Lower lobe of right lung (tissue), 2 donors: ENCODE results near the gene SLC11A2. TPM values are rescaled to one million over a fixed set of nuclear protein-coding genes. Genes with fewer than 3 reads are reported as not detected.

Experiments
- ATAC-seq, 2 donors: fragments of 200-7000 bp; cut with Tn5 transposase; one replicate each; pipeline ENCODE4 v1.9.1; 2020 to 2022; ENCODE audit warnings: mild to moderate bottlenecking in 2 of 2, moderate library complexity in 2 of 2
- DNase-seq: peaks from one replicate; pipeline ENCODE4 v3.0.0-alpha.2; 2020
- H3K27ac ChIP-seq: fragments of 200-600 bp; one replicate; pipeline ENCODE4 v1.8.0; 2022
- H3K27me3 ChIP-seq: fragments of 200-600 bp; one replicate; pipeline ENCODE4 v1.8.0; 2022; ENCODE audit warnings: low read depth
- H3K36me3 ChIP-seq: fragments of 200-600 bp; one replicate; pipeline ENCODE4 v1.8.0; 2022; ENCODE audit warnings: mild to moderate bottlenecking
- H3K4me1 ChIP-seq: fragments of 200-600 bp; one replicate; pipeline ENCODE4 v1.8.0; 2022
- H3K4me3 ChIP-seq: fragments of 200-600 bp; one replicate; pipeline ENCODE4 v1.8.0; 2022; ENCODE audit warnings: mild to moderate bottlenecking
- H3K9me3 ChIP-seq: fragments of 200-600 bp; one replicate; pipeline ENCODE4 v1.8.0; 2022
- CTCF ChIP-seq: fragments of 200-600 bp; IDR thresholded peaks from one replicate; pipeline ENCODE4 v1.8.0; 2022; ENCODE audit warnings: antibody characterized with exemption, mild to moderate bottlenecking
- intact Hi-C: fragments of 100-400 bp; cut with DNase I; formaldehyde crosslinking; loops from one replicate; pipeline ENCODE4 v1.11.0; 2022
- total RNA-seq: library from RNA; stranded (reverse); fragmentation: NEBNext Ultra II Directional; extraction: Animal tissue kit (Norgen Biotek cat#: 25700); gene quantifications from one replicate; pipeline ENCODE4 v1.2.1, GENCODE V29; 2021
- donor health status: DM: no; HTN: yes; CAD: no; lungs with severe emphysema.

The SLC11A2 gene
- total RNA-seq, 1 donor from 2014 or later: 102 TPM

- no peaks in the 10 kb centered on the region for H3K27me3 ChIP-seq
- no peaks in the 10 kb centered on the region for H3K4me1 ChIP-seq
- H3K9me3 ChIP-seq: no peaks in the 10 kb centered on the region
- no peaks in the 10 kb centered on the region for H3K36me3 ChIP-seq
- ATAC-seq (no peak), DNase-seq (no peak)
- TF ChIP-seq CTCF: no peak
- H3K4me3 ChIP-seq: no peak overlapping the region
- H3K27ac ChIP-seq: no peak overlapping the region
- intact Hi-C loops: no loop called here
These were observed 10.1 kb upstream of the SLC11A2 start for GRCh38 chr12:51036279-51036678.

GRCh38 chr12:51033457-51034089, 7.4 kb upstream of the SLC11A2 start:
- H3K36me3 ChIP-seq: no peaks in the 10 kb centered on the region

GRCh38 chr12:51033048-51033447, 6.9 kb upstream of the SLC11A2 start:
- ATAC-seq: no peak
- Histone ChIP-seq H3K4me1 (no peaks in the 10 kb centered on the region), H3K36me3 (no peaks in the 10 kb centered on the region), H3K9me3 (no peaks in the 10 kb centered on the region), H3K4me3 (no peak overlapping the region), H3K27me3 (no peaks in the 10 kb centered on the region), H3K27ac (no peak overlapping the region)
- DNase-seq: no peak
- intact Hi-C loops: no loop called here
- no peak for TF ChIP-seq CTCF

More at GRCh38 chr12:51033457-51034089, 7.4 kb upstream of the SLC11A2 start:
- Histone ChIP-seq H3K27ac (no peak overlapping the region), H3K9me3 (no peaks in the 10 kb centered on the region), H3K27me3 (no peaks in the 10 kb centered on the region), H3K4me3 (no peak overlapping the region), H3K4me1 (no peaks in the 10 kb centered on the region)
- no peak for ATAC-seq
- no peak for TF ChIP-seq CTCF
- intact Hi-C loops: no loop called here
- DNase-seq: no peak

- H3K9me3 ChIP-seq: no peaks in the 10 kb centered on the region
- H3K4me3 ChIP-seq: no peak overlapping the region
- no peak for DNase-seq
- ATAC-seq: no peak
- H3K36me3 ChIP-seq: no peaks in the 10 kb centered on the region
- no peak for TF ChIP-seq CTCF
- peaks cover 11% of the 10 kb centered on the region for H3K4me1 ChIP-seq
- no peaks in the 10 kb centered on the region for H3K27me3 ChIP-seq
- intact Hi-C loops: no loop called here
- peak overlapping the region; percentile 37 for H3K27ac ChIP-seq
These were observed 2.6 kb upstream of the SLC11A2 start for GRCh38 chr12:51028813-51029150.

- Histone ChIP-seq H3K4me3 (no peak overlapping the region), H3K27ac (peak overlapping the region; percentile 37)
These were observed 2.1 kb upstream of the SLC11A2 start for GRCh38 chr12:51028126-51028812.

More at GRCh38 chr12:51028126-51028812, 2.1 kb upstream of the SLC11A2 start:
- intact Hi-C loops: no loop called here
- no peak for DNase-seq
- H3K4me1 ChIP-seq: peaks cover 16% of the 10 kb centered on the region
- no peaks in the 10 kb centered on the region for H3K36me3 ChIP-seq
- H3K27me3 ChIP-seq: no peaks in the 10 kb centered on the region
- no peaks in the 10 kb centered on the region for H3K9me3 ChIP-seq
- TF ChIP-seq CTCF: peak; percentile 43
- ATAC-seq: peak; percentile 20 to 33
